Measurements from ENCODE around the gene GNAS. TPM values are rescaled to one million over a fixed set of nuclear protein-coding genes. Genes with fewer than 3 reads are reported as not detected.

Gene GNAS
- total RNA-seq, 4 donors from 2014 or later, result 334 to 533 (median 451) TPM

DNA sequence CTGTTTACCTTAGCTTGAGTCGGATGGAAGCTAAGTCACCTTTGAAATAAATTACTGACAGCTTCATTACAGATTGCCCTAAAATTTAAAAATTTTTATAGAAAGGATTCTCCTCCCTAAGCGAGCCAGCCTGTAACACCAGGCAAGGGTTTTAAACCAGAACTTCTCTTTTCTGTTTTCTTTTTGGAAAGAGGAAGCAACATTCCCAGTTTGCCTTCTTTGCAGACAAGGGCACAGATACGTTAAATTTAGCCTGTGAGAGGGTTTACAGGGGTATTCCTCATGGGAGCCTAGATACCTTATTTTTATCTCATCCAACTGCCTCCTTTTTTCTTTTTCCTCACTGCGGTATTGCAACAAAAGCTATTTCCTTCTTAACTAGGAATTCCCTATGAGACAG is 45.0 kb downstream of the GNAS start:
- TF ChIP-seq, protein P1, sequence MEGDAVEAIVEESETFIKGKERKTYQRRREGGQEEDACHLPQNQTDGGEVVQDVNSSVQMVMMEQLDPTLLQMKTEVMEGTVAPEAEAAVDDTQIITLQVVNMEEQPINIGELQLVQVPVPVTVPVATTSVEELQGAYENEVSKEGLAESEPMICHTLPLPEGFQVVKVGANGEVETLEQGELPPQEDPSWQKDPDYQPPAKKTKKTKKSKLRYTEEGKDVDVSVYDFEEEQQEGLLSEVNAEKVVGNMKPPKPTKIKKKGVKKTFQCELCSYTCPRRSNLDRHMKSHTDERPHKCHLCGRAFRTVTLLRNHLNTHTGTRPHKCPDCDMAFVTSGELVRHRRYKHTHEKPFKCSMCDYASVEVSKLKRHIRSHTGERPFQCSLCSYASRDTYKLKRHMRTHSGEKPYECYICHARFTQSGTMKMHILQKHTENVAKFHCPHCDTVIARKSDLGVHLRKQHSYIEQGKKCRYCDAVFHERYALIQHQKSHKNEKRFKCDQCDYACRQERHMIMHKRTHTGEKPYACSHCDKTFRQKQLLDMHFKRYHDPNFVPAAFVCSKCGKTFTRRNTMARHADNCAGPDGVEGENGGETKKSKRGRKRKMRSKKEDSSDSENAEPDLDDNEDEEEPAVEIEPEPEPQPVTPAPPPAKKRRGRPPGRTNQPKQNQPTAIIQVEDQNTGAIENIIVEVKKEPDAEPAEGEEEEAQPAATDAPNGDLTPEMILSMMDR (IDR thresholded peaks at IDR 0.05), result no peak
- no peak for TF ChIP-seq POLR2A (IDR thresholded peaks at IDR 0.05)
- TF ChIP-seq EP300 (IDR thresholded peaks at IDR 0.05), result no peak
- no peak for TF ChIP-seq POLR2AphosphoS5 (IDR thresholded peaks at IDR 0.05)
- DNase-seq (ENCODE audit: low spot score in 2 of 2), result no peak
- H3K36me3 ChIP-seq, result no peaks in the 10 kb centered on the region
- 60% methylated on average over 4 of the region's 4 CpGs for WGBS
- H3K4me1 ChIP-seq, result peaks cover 90% of the 10 kb centered on the region
- no peaks in the 10 kb centered on the region for H3K27me3 ChIP-seq
- no peak overlapping the region for H3K4me3 ChIP-seq
- no peaks in the 10 kb centered on the region for H3K9me3 ChIP-seq
- no peak overlapping the region for H3K27ac ChIP-seq

DNA sequence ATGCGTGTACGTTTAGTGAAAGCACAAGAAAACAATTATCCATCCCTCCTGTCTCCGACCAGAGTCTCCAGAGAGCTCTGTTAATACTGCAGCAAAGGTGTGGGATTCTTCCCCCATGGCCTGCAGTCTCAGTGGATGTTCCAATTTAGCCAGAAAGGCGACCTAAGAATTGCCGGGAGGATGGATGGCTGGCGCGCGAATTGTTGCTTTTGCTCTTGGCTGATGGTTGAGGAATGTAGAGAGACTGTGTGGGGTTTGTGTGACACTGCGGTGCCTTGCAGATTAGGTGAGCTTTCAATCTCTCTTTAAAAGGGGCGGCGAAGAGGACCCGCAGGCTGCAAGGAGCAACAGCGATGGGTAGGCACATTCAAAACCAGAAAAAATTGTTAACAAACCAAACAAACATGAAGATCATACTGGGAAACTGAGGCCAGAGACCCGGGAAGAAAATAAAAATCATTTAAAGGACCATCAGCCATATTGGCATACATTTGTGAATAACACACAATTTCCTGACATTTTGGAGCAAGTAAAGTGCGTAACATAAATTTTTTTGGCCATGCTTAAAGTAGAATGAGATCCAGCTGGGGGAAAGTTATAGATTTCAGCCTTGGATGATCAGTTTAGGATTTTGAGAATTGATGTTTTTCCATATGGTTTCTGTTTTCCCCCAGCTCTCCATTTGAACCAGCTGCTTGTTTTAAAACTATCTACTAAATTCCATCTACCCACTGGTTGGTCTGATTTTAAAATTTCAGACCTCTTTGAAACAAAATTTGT is 46.3 kb downstream of the GNAS start:
- H3K4me1 ChIP-seq, result peaks cover 78% of the 10 kb centered on the region
- TF ChIP-seq EP300 (IDR thresholded peaks at IDR 0.05) (no peak), POLR2A (IDR thresholded peaks at IDR 0.05) (no peak)
- TF ChIP-seq, protein P1 (IDR thresholded peaks at IDR 0.05), result no peak
- no peak overlapping the region for H3K27ac ChIP-seq
- H3K27me3 ChIP-seq, result no peaks in the 10 kb centered on the region
- DNase-seq (ENCODE audit: low spot score in 2 of 2), result no peak
- H3K4me3 ChIP-seq, result no peak overlapping the region
- 70% methylated on average over 15 of the region's 15 CpGs for WGBS
- no peaks in the 10 kb centered on the region for H3K9me3 ChIP-seq
- peaks cover 5% of the 10 kb centered on the region for H3K36me3 ChIP-seq

DNA sequence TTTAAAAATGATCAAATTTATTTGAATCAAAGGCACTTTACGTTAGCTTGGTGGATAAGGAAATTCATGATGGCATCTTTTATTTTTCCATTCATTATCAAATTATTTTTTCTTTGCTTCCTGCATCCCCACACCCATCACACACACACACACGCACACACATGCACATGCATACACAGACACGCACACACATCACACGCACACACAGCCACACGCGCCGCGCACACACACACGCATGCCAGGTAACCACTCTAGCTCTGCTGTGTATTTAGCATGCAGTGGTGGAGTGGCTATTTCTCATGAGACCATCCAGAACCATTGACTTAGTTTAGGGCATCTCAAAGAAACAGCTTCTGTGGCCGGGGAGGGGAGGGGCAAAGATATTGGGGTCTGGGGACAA is 47.0 kb downstream of the GNAS start:
- no peak overlapping the region for H3K4me3 ChIP-seq
- TF ChIP-seq POLR2A (IDR thresholded peaks at IDR 0.05) (no peak), EP300 (IDR thresholded peaks at IDR 0.05) (no peak), POLR2AphosphoS5 (IDR thresholded peaks at IDR 0.05) (no peak)
- TF ChIP-seq, protein P1 (IDR thresholded peaks at IDR 0.05), result no peak
- H3K36me3 ChIP-seq, result peaks cover 12% of the 10 kb centered on the region
- no peaks in the 10 kb centered on the region for H3K27me3 ChIP-seq
- peaks cover 71% of the 10 kb centered on the region for H3K4me1 ChIP-seq
- DNase-seq (ENCODE audit: low spot score in 2 of 2), result no peak
- 87% methylated on average over 10 of the region's 10 CpGs for WGBS
- H3K9me3 ChIP-seq, result no peaks in the 10 kb centered on the region
- H3K27ac ChIP-seq, result no peak overlapping the region

DNA sequence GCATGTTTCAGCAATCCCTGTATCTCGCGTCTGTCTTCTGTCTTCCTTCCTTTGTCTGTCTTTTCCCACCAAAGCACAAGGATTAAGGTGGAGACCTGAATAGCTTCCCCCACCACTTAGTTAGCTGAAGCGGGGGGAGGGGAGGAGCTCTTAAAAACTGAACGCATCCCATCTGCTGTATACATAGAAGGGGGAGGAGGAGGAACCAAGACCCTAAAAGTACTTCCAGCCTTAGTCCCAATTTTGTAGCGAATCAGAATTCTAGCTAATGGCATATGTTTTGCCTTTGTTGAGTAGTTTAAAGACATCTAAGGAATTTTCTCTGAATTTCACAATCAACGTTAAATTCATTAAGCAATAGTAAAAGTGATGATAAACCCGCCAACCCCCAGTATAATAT is 47.9 kb downstream of the GNAS start:
- H3K9me3 ChIP-seq, result no peaks in the 10 kb centered on the region
- no peaks in the 10 kb centered on the region for H3K27me3 ChIP-seq
- 79% methylated on average over 7 of the region's 7 CpGs for WGBS
- no peak overlapping the region for H3K4me3 ChIP-seq
- no peak overlapping the region for H3K27ac ChIP-seq
- no peak for DNase-seq (ENCODE audit: low spot score in 2 of 2)
- TF ChIP-seq POLR2A (IDR thresholded peaks at IDR 0.05), result no peak
- TF ChIP-seq POLR2AphosphoS5 (IDR thresholded peaks at IDR 0.05), result no peak
- peaks cover 20% of the 10 kb centered on the region for H3K36me3 ChIP-seq
- H3K4me1 ChIP-seq, result peaks cover 62% of the 10 kb centered on the region

DNA sequence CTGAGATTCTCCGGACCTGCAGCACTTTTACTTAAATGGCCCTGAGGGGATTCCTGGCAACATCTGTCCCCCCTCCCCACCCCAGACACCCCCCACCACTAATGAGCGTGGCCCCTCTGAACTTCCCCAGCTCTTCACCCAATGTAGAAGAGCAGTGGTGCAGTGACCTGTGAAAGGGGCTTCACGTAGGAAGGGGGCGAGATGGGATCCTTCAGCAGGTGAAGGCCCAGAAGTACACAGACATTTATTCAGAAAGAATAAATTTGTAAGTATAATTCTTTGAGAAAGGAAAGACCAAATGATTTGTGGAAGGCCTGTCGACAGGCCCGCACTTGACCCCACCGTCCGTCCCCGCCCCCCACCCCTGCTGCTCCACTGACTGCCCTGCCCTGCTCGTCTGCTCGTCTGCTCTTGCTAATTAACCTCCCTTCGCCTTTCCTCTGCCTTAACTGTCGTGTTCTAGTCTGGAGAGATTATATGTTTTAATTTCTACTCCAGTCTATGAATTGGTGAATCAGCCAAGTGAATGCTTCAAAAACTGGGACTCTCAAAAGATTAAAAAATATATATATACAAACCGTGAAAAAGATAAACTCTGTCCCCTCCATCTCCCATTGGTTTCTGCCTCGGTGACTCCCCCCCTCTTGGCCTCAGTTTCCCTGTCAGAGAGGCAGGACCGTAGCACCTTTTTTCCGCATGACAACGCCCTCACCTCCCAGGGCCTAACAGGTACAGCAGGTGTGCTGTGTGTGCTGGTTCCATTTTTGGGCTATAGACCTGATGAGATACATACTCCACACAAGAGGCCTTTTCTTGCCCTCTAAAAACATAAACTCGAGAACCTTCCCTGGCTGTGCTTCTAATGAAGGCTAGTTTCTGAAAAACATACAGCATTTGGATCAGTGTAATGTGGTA is 49.2 kb downstream of the GNAS start:
- DNase-seq (ENCODE audit: low spot score in 2 of 2), result no peak
- peaks cover 30% of the 10 kb centered on the region for H3K36me3 ChIP-seq
- no peaks in the 10 kb centered on the region for H3K9me3 ChIP-seq
- H3K4me3 ChIP-seq, result no peak overlapping the region
- no peaks in the 10 kb centered on the region for H3K27me3 ChIP-seq
- peaks cover 61% of the 10 kb centered on the region for H3K4me1 ChIP-seq
- 69% methylated on average over 19 of the region's 19 CpGs for WGBS
- H3K27ac ChIP-seq, result no peak overlapping the region
- TF ChIP-seq POLR2A (IDR thresholded peaks at IDR 0.05) (no peak), POLR2AphosphoS5 (IDR thresholded peaks at IDR 0.05) (no peak), EP300 (IDR thresholded peaks at IDR 0.05) (no peak)
- TF ChIP-seq, protein P1 (IDR thresholded peaks at IDR 0.05), result no peak

Measured in suprapubic skin (tissue), 4 donors.